DND-41 (cell line): ENCODE data around the gene TNFAIP8.

Source experiments
- CTCF ChIP-seq: IDR thresholded peaks from 2 replicates; pipeline ENCODE4 v1.5.1; 2012; ENCODE audit warnings: borderline replicate concordance, low read length, moderate library complexity, mild to moderate bottlenecking; ENCODE audit not compliant: poor library complexity, severe bottlenecking; ENCODE audit errors: extremely low read depth
- EZH2 ChIP-seq: IDR thresholded peaks from 3 replicates; pipeline ENCODE4 v1.6.1; 2012; ENCODE audit warnings: borderline replicate concordance, low read depth, mild to moderate bottlenecking, moderate library complexity, low read length, inconsistent platforms; ENCODE audit not compliant: severe bottlenecking

DNA sequence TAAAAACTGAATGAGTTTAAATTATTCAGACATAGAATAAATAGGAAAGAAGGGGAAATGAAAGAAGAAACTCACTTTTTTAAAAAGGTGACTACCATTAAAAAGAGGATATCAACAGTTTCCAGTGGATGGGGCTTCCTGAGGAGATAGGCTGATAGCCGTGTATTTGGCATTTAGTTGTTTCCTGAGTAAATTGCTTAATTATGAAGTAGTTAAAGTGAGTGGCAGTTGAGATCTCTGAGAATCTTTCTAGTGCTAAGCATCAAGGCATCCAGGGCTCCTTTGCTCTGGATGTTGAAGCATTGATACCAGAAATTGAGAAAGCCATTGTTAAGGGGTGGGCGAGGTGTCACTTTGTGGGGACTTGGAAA is 2.7 kb downstream of the TNFAIP8 start:
- TF ChIP-seq CTCF (no peak), EZH2 (no peak)
